Memory B cell (primary cell): ENCODE measurements around the gene AXIN2.

ENCODE experiments used
- ATAC-seq: fragments of 150-1000 bp; cut with Tn5 transposase; 2 replicates; pipeline ENCODE4 v1.10.0; 2021; ENCODE audit warnings: low read depth, mild to moderate bottlenecking, moderate library complexity
- DNase-seq, 2 donors: peaks; one replicate each; pipeline ENCODE4 v3.0.0; 2022; ENCODE audit warnings: low spot score in 2 of 2
- H3K27ac Mint-ChIP-seq: one replicate; pipeline ENCODE4 v1.8.0; 2022; ENCODE audit warnings: mild to moderate bottlenecking, moderate library complexity, mixed read lengths
- H3K27me3 Mint-ChIP-seq: one replicate; pipeline ENCODE4 v1.8.0; 2022; ENCODE audit warnings: mixed read lengths
- H3K36me3 Mint-ChIP-seq: one replicate; pipeline ENCODE4 v1.8.0; 2022; ENCODE audit warnings: mild to moderate bottlenecking, mixed read lengths
- H3K4me1 Mint-ChIP-seq: one replicate; pipeline ENCODE4 v1.8.0; 2022; ENCODE audit warnings: mixed read lengths
- H3K4me3 Mint-ChIP-seq: one replicate; pipeline ENCODE4 v1.8.0; 2022; ENCODE audit warnings: mild to moderate bottlenecking, moderate library complexity, mixed read lengths
- H3K9me3 Mint-ChIP-seq: one replicate; pipeline ENCODE4 v1.8.0; 2022; ENCODE audit warnings: mixed read lengths

AXIN2 gene

GRCh38 chr17:65589321-65589720 is 27.9 kb upstream of the AXIN2 start:
- DNase-seq (no peak), ATAC-seq (no peak)
- Mint-ChIP-seq H3K4me3 (no peak overlapping the region), H3K9me3 (no peaks in the 10 kb centered on the region), H3K4me1 (peaks cover 9% of the 10 kb centered on the region), H3K36me3 (no peaks in the 10 kb centered on the region), H3K27me3 (peaks cover 6% of the 10 kb centered on the region), H3K27ac (no peak overlapping the region)

GRCh38 chr17:65588181-65588808 is 26.8 kb upstream of the AXIN2 start:
- H3K4me3 Mint-ChIP-seq = no peak overlapping the region
- peaks cover 3% of the 10 kb centered on the region for H3K4me1 Mint-ChIP-seq
- H3K27ac Mint-ChIP-seq = no peak overlapping the region
- no peaks in the 10 kb centered on the region for H3K9me3 Mint-ChIP-seq
- no peaks in the 10 kb centered on the region for H3K36me3 Mint-ChIP-seq
- no peak for ATAC-seq
- no peak for DNase-seq
- H3K27me3 Mint-ChIP-seq = peaks cover 6% of the 10 kb centered on the region

- Mint-ChIP-seq H3K9me3 (no peaks in the 10 kb centered on the region), H3K27ac (no peak overlapping the region), H3K36me3 (no peaks in the 10 kb centered on the region), H3K4me1 (peaks cover 3% of the 10 kb centered on the region), H3K4me3 (no peak overlapping the region), H3K27me3 (peaks cover 6% of the 10 kb centered on the region)
- ATAC-seq (no peak), DNase-seq (no peak)
Measured at GRCh38 chr17:65587534-65588180, 26.2 kb upstream of the AXIN2 start.

GRCh38 chr17:65586899-65587298 is 25.5 kb upstream of the AXIN2 start:
- Mint-ChIP-seq H3K27me3 (peaks cover 7% of the 10 kb centered on the region), H3K9me3 (peaks cover under 1% of the 10 kb centered on the region), H3K4me1 (peaks cover 3% of the 10 kb centered on the region), H3K27ac (no peak overlapping the region), H3K4me3 (no peak overlapping the region), H3K36me3 (no peaks in the 10 kb centered on the region)
- ATAC-seq (no peak), DNase-seq (no peak)

- H3K4me1 Mint-ChIP-seq = peaks cover 4% of the 10 kb centered on the region
- DNase-seq = no peak
- no peak overlapping the region for H3K4me3 Mint-ChIP-seq
- H3K27ac Mint-ChIP-seq = no peak overlapping the region
- peaks cover 2% of the 10 kb centered on the region for H3K9me3 Mint-ChIP-seq
- no peak for ATAC-seq
- H3K36me3 Mint-ChIP-seq = no peaks in the 10 kb centered on the region
- peaks cover 8% of the 10 kb centered on the region for H3K27me3 Mint-ChIP-seq
Measured at GRCh38 chr17:65584604-65585521, 23.4 kb upstream of the AXIN2 start.

- ATAC-seq (no peak), DNase-seq (no peak)
- no peak overlapping the region for H3K27ac Mint-ChIP-seq
- peaks cover 4% of the 10 kb centered on the region for H3K4me1 Mint-ChIP-seq
- peaks cover 2% of the 10 kb centered on the region for H3K9me3 Mint-ChIP-seq
- H3K36me3 Mint-ChIP-seq = no peaks in the 10 kb centered on the region
- H3K4me3 Mint-ChIP-seq = no peak overlapping the region
- H3K27me3 Mint-ChIP-seq = peaks cover 8% of the 10 kb centered on the region
Measured at GRCh38 chr17:65583921-65584603, 22.6 kb upstream of the AXIN2 start.

- Mint-ChIP-seq H3K27me3 (peaks cover 2% of the 10 kb centered on the region), H3K4me3 (no peak overlapping the region), H3K27ac (no peak overlapping the region)
Measured at GRCh38 chr17:65576939-65577338, 15.5 kb upstream of the AXIN2 start.

GRCh38 chr17:65573282-65573602 is 11.8 kb upstream of the AXIN2 start:
- no peak for DNase-seq
- Mint-ChIP-seq H3K9me3 (peaks cover 1% of the 10 kb centered on the region), H3K4me1 (peaks cover 13% of the 10 kb centered on the region), H3K36me3 (no peaks in the 10 kb centered on the region), H3K27me3 (peaks cover 13% of the 10 kb centered on the region), H3K27ac (no peak overlapping the region), H3K4me3 (no peak overlapping the region)
- no peak for ATAC-seq

More at GRCh38 chr17:65576939-65577338, 15.5 kb upstream of the AXIN2 start:
- no peaks in the 10 kb centered on the region for H3K36me3 Mint-ChIP-seq
- peaks cover 1% of the 10 kb centered on the region for H3K9me3 Mint-ChIP-seq
- no peak for ATAC-seq
- H3K4me1 Mint-ChIP-seq = peaks cover 2% of the 10 kb centered on the region
- DNase-seq = no peak

DNA sequence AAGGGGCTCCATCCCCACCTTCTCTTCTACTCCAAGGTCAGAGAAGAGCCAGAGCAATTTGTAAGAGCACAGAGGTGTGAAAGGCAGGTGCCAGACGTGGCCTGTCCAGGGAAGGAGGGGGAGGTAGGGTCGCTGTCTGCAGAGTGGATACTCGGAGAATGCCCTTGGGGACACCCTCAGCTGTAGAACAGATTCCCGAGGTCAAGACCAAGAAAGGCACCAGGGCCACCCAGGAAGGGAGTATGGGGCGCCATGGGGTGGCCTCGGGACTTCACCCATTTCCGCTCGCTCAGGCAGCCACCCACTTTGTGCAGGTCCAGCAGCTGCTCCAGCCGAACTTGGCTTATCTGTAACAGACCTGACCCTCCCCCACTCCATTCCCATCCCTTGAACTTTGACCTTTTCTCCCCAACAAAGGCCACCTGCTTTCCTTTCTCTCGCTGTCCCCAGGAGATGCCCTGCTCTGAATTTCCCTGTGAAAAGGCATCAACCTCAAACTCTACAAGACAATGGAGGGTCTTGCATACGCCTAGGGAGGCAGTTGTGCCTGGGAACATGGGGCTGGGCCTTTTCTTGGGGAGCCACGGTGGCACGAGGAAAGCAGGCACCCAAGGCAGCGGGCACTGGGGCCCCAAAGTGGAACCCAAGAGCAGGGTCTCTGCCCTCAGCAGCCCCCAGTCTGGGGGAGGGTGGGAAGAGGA is 11.3 kb upstream of the AXIN2 start:
- Mint-ChIP-seq H3K27ac (no peak overlapping the region), H3K4me3 (no peak overlapping the region), H3K4me1 (peaks cover 14% of the 10 kb centered on the region), H3K36me3 (no peaks in the 10 kb centered on the region), H3K27me3 (peaks cover 14% of the 10 kb centered on the region), H3K9me3 (peaks cover 1% of the 10 kb centered on the region)
- ATAC-seq (no peak), DNase-seq (no peak)

DNA sequence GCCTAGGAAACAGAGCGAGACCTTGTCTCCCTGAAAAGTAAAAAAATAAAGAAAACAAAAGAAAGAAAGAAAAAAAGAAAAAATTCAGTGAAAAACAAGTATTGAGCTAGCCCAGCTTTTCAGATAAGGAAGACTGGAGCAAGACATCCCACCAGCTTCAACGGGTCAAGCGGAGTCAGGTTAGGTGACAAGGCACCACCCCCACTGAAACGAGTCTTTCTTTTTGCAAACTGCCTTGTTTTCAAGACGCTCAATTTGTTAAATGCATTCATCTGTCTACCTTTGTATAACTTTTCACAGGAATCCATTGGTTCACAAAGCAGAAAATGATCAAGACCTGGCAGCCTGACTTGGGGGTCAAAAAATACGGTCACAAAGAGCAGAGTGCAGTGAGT is 10.7 kb upstream of the AXIN2 start:
- Mint-ChIP-seq H3K4me1 (peaks cover 14% of the 10 kb centered on the region), H3K4me3 (no peak overlapping the region), H3K27ac (no peak overlapping the region), H3K27me3 (peaks cover 14% of the 10 kb centered on the region), H3K36me3 (no peaks in the 10 kb centered on the region), H3K9me3 (peaks cover 1% of the 10 kb centered on the region)
- ATAC-seq = no peak
- DNase-seq = no peak

GRCh38 chr17:65568918-65569317 is 7.5 kb upstream of the AXIN2 start:
- Mint-ChIP-seq H3K4me1 (peaks cover 14% of the 10 kb centered on the region), H3K27me3 (peaks cover 18% of the 10 kb centered on the region), H3K27ac (peak overlapping the region; percentile 0), H3K36me3 (no peaks in the 10 kb centered on the region), H3K4me3 (peak overlapping the region; percentile 15), H3K9me3 (peaks cover 1% of the 10 kb centered on the region)
- ATAC-seq (peak; percentile 62), DNase-seq (no peak)

- ATAC-seq (peak; percentile 63), DNase-seq (no peak)
- Mint-ChIP-seq H3K4me1 (peaks cover 14% of the 10 kb centered on the region), H3K4me3 (no peak overlapping the region), H3K9me3 (peaks cover 1% of the 10 kb centered on the region), H3K27ac (no peak overlapping the region), H3K27me3 (peaks cover 16% of the 10 kb centered on the region), H3K36me3 (no peaks in the 10 kb centered on the region)
Measured at GRCh38 chr17:65567566-65567965, 6.1 kb upstream of the AXIN2 start.

DNA sequence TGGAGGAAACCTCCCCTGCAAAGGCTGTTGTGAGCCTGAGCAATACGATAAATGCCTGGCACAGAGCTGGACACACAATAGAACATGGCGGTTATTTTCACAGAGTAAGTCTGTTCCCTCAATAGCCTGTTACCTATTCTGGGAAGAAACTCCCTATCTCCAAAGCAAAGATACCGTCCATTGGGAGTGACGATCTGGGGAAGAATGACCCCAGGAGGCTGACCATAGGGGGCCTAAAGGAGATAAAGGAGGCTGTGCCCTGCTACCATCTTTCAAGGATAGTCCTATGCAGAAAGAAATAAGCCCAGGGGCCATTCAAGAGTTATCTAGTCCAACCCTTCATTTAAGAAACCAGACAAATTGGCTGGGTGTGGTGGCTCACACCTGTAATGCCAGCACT is 4.1 kb upstream of the AXIN2 start:
- Mint-ChIP-seq H3K4me3 (no peak overlapping the region), H3K4me1 (peaks cover 22% of the 10 kb centered on the region), H3K9me3 (peaks cover 1% of the 10 kb centered on the region), H3K27ac (no peak overlapping the region), H3K27me3 (peaks cover 17% of the 10 kb centered on the region), H3K36me3 (no peaks in the 10 kb centered on the region)
- ATAC-seq = no peak
- DNase-seq = no peak
